Left lung (tissue), 10 donors: ENCODE data around the gene AKR1C1. TPM values are rescaled to one million over a fixed set of nuclear protein-coding genes. Genes with fewer than 3 reads are reported as not detected.
"Not testable (repeated sequence)": the region's sequence is repeated elsewhere in the genome, so short reads cannot be mapped to it uniquely, and the experiment has no call there.

Experiments
- ATAC-seq: fragments of 200-7000 bp; cut with Tn5 transposase; one replicate; pipeline ENCODE4 v1.9.1; 2020; ENCODE audit warnings: moderate library complexity
- DNase-seq, 4 donors: peaks; one replicate each; pipeline ENCODE4 v3.0.0-alpha.2; 2013 to 2020
- H3K27ac ChIP-seq, 2 donors: fragments of 200-600 bp; sonication (generic) in 1 of 2; one replicate each; pipeline versions ENCODE4 v1.5.0 to v1.8.0; 2020 to 2021
- H3K27me3 ChIP-seq, 2 donors: fragments of 200-600 bp; sonication (generic) in 1 of 2; one replicate each; pipeline versions ENCODE4 v1.5.0 to v1.8.0; 2020 to 2021
- H3K36me3 ChIP-seq, 2 donors: fragments of 200-600 bp; sonication (generic) in 1 of 2; one replicate each; pipeline versions ENCODE4 v1.5.0 to v1.8.0; 2020 to 2021
- H3K4me1 ChIP-seq, 2 donors: fragments of 200-600 bp; one replicate each; pipeline ENCODE4 v1.8.0; 2021
- H3K4me3 ChIP-seq, 2 donors: fragments of 200-600 bp; sonication (generic) in 1 of 2; one replicate each; pipeline versions ENCODE4 v1.5.0 to v1.8.0; 2020 to 2021; ENCODE audit warnings: mild to moderate bottlenecking in 1 of 2
- H3K9me3 ChIP-seq, 2 donors: fragments of 200-600 bp; sonication (generic) in 1 of 2; one replicate each; pipeline versions ENCODE4 v1.5.0 to v1.8.0; 2020 to 2021
- CTCF ChIP-seq, 2 donors: fragments of 200-600 bp; sonication (generic) in 1 of 2; IDR thresholded peaks; one replicate each; pipeline versions ENCODE4 v1.5.0 to v1.8.0; 2021; ENCODE audit warnings: antibody characterized with exemption in 2 of 2
- intact Hi-C, 2 donors: fragments of 100-400 bp; cut with DNase I; formaldehyde crosslinking; loops; one replicate each; pipeline versions ENCODE4 v1.11.2 to v1.14.2; 2022
- polyA plus RNA-seq, 6 donors: library from polyadenylated mRNA; unstranded; fragments of 120-200 nt; gene quantifications; one replicate each; pipeline ENCODE4 v1.2.1, GENCODE V29; 2013; ENCODE audit not compliant: insufficient read length in 6 of 6
- total RNA-seq, 2 donors: library from RNA; stranded (reverse); fragmentation: NEBNext Ultra II Directional; extraction: Animal tissue kit (Norgen Biotek cat#: 25700); gene quantifications; one replicate each; pipeline ENCODE4 v1.2.1, GENCODE V29; 2021
- donor health status: DM: no; HTN: yes; CAD: no.
- donor health status: DM: no; HTN: no; CAD: no.

The AKR1C1 gene
- total and polyA plus RNA-seq, 8 donors, result 8.1 to 92.2 (median 10.1) TPM

DNA sequence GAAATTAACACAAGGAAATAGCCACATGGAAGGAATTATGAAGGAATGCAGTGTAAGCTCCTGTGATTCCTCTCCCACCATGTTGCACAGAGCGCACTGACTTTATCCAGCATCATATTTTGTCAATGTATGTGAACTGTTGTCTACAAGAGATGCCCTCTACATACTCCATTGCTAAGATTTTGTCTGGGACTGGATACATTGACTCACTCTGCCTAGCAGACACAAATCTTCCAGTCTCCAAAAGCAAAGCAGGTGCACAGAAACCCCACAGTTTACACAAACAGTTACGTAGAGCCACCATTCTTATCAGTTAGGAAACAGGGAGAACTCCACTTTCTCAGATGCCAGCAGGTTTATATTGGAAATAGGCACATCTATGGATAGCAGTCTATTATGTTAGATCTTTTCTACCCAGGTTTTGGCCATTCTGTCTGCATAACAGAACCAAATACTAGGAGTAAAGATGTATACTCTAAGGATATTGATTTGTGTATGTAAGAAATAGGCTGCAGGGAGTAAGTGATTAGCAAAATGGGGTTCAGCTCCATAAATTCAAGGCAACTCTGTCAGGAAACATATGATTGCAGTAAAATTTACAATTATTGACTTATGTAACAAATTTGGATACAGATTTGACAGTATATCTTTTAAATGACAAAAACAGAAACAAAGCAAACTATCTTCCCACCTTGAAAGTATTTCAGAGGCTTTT lies 39.0 kb downstream of the AKR1C1 start:
- ATAC-seq (no peak), DNase-seq (no peak)
- Histone ChIP-seq H3K4me3 (peak overlapping the region in 1 of 2 donors; percentile 18), H3K27ac (no peak overlapping the region), H3K9me3 (no peaks in the 10 kb centered on the region), H3K4me1 (no peaks in the 10 kb centered on the region), H3K27me3 (no peaks in the 10 kb centered on the region), H3K36me3 (no peaks in the 10 kb centered on the region)
- intact Hi-C loops, result no loop called here
- no peak for TF ChIP-seq CTCF (IDR thresholded peaks at IDR 0.05)

DNA sequence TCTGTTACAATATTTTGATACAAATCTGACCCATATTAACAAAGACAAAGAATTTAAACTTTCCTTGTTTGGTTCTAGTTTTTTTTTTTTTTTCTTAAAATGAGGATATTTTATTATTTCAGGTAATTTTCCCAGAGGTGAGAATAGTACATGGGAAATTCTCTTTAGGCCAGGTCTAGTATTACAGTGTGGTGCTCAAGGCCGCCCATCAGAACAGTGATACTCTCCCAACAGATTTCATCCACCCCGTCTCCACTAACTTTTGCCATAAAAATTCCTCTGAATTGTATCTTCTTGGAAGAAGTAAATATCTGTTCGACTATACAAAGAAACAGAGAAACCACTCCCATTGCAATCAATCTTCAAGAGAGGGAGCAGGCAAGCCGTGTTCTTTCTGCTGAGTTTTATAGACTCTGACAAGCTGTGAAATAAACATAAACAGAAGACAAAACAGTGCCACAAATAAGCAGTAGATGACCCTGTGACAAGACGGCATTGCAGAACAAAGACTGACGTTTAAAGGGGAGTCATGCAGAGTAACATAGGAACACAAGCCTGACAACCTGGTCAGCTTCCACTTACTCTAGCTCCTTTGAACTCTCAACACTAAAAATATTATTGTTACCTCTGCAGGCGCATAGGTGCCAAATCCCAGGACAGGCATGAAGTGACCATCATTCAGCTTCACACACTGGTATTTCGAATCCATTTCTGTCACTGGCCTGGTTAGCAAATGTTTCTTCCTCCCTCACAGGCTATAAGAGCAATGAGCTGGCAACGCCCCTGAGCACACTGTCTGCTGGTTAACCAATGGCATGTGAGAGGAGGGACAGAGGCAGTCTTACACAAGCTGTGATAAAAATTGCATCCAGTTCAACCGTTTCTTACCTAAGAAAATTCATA lies 40.2 kb downstream of the AKR1C1 start, which contains the start of gene AKR1C2:
Gene AKR1C2, minus strand, starts transcription at position 731 of the 903 bp plus-strand sequence. Its CDS starts 22 bp downstream, at position 709.
- intact Hi-C loops, H3K36me3 ChIP-seq, H3K27me3 ChIP-seq, H3K9me3 ChIP-seq, DNase-seq, H3K27ac ChIP-seq, H3K4me1 ChIP-seq: not testable (repeated sequence)
- peak; percentile 95 for ATAC-seq
- H3K4me3 ChIP-seq, result peak within 1 kb of the TSS in 1 of 2 donors; percentile 18

DNA sequence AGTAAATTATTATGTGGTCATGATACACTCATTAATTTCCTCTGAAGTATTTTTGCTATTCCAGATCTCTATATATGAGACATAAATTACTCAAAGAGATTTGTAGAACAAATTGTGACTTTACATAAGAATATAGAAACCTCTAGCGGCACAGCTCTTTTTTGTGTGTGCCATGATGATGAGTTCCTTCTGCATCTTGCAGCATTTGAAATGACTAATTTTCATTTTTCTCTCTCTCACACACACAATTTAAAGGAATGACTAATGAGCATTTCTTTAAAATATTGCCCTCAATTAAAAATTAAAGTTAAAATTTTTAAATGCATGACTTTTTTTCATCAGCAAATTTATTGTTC lies 40.8 kb downstream of the AKR1C1 start:
- intact Hi-C loops, H3K27ac ChIP-seq, H3K4me1 ChIP-seq, H3K9me3 ChIP-seq, H3K4me3 ChIP-seq, H3K27me3 ChIP-seq, ATAC-seq, H3K36me3 ChIP-seq, DNase-seq: not testable (repeated sequence)

DNA sequence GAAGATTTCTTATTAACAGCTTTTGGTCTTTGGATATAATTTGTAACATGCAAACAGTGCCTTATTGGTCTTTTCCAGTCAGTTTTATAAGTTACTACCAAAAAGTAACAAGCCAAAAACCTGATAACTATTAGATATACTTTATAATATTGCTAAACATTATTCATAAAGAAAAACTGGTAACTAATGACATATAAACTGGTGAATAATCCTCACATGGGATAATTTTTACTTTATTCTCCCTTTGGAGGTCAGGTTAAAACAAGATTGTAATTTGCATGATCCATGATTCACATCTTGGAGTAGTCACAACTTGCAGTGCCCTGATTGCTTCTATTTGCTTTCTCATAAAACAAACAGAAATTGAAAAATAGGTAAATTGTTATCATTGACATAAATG lies 41.3 kb downstream of the AKR1C1 start:
- H3K9me3 ChIP-seq, ATAC-seq, H3K4me1 ChIP-seq, H3K36me3 ChIP-seq, H3K27me3 ChIP-seq, H3K4me3 ChIP-seq, H3K27ac ChIP-seq, intact Hi-C loops, DNase-seq: not testable (repeated sequence)

- ATAC-seq, result peak; percentile 82
- DNase-seq, H3K27ac ChIP-seq, H3K36me3 ChIP-seq, H3K4me3 ChIP-seq, intact Hi-C loops, H3K9me3 ChIP-seq, H3K27me3 ChIP-seq, H3K4me1 ChIP-seq: not testable (repeated sequence)
Measured at GRCh38 chr10:5008857-5009548, 45.8 kb downstream of the AKR1C1 start.

DNA sequence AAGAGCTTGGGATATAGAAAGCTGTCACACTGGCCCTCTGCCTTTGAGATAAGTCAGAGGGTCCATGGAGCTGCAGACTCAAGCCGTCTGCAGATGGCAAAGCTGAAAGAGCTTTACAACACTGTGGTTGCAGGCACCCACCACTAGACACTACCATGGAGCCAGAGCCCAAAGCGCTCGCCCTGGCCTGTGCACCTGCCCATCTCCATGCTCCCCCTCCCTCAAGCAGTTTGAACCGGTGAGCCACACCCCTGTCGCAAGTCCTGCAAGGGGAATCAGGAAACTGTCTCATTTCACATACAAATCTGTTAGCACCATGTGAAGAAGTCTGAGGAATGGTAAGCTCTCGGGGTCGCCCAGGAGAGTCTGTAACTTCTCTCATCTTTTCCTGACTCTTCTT lies 46.8 kb downstream of the AKR1C1 start:
- H3K4me1 ChIP-seq, DNase-seq, H3K27ac ChIP-seq, H3K4me3 ChIP-seq, ATAC-seq, H3K36me3 ChIP-seq, H3K9me3 ChIP-seq, H3K27me3 ChIP-seq, intact Hi-C loops: not testable (repeated sequence)

DNA sequence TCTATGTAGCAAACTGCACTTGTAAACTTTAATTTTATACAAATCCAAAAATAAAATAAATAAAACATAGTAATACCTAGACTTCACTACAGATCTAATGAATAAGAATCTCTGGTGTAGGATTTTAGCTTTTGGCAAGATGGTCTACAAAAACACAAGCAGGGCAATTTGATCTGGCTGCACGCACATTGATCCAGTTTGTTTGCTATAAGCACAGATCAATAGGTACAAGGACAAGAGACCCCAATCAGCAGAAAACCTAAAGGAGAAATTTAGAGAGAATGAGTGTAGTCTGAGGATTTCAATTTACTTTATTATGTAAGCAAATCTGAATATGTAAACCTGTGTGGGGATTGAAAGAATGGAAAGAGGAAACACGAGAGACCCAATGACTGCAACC lies 48.2 kb downstream of the AKR1C1 start:
- H3K4me3 ChIP-seq, H3K27me3 ChIP-seq, H3K36me3 ChIP-seq, H3K9me3 ChIP-seq, DNase-seq, H3K27ac ChIP-seq, H3K4me1 ChIP-seq, intact Hi-C loops, ATAC-seq: not testable (repeated sequence)

DNA sequence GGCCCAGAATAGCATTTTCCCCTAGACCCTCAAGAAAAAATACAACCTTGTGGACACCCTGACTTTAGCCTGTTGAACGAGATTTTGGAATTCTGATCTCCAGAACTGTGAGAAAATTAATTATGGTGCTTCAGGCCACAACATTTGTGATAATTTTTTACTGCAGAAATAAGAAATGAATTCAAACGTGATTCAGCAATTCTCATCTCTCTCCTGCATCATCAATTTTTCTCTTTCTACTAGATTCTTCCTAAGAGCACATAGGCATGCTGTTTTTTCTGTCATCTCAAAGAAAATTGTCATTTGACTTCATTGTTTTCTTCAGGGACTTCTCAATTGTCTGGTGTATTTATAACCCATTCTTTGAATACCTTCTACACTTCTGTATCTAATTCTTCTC lies 49.4 kb downstream of the AKR1C1 start:
- ATAC-seq, result no peak
- no peaks in the 10 kb centered on the region for H3K27me3 ChIP-seq
- TF ChIP-seq CTCF (IDR thresholded peaks at IDR 0.05), result no peak
- no peak for DNase-seq
- intact Hi-C loops, result no loop called here
- no peaks in the 10 kb centered on the region for H3K4me1 ChIP-seq
- no peaks in the 10 kb centered on the region for H3K36me3 ChIP-seq
- no peak overlapping the region for H3K27ac ChIP-seq
- no peak overlapping the region for H3K4me3 ChIP-seq
- H3K9me3 ChIP-seq, result no peaks in the 10 kb centered on the region
